Mesenchymal stem cell (in vitro differentiated cells and primary cell): ENCODE data around the gene PRSS22.

ENCODE experiments used
- DNase-seq: peaks from one replicate; pipeline ENCODE4 v3.0.0-alpha.2; 2013
- H2AFZ ChIP-seq: one replicate; pipeline ENCODE4 v1.6.1; 2013; ENCODE audit warnings: low read depth, mild to moderate bottlenecking, control low read depth, inconsistent platforms, low read length, moderate library complexity
- H2AK5ac ChIP-seq: 2 replicates; pipeline ENCODE4 v1.6.1; 2013; ENCODE audit warnings: low read length, moderate library complexity, mild to moderate bottlenecking, inconsistent platforms; ENCODE audit not compliant: severe bottlenecking
- H2BK120ac ChIP-seq: one replicate; pipeline ENCODE4 v1.6.1; 2013; ENCODE audit warnings: low read depth, mild to moderate bottlenecking, inconsistent platforms, low read length, moderate library complexity
- H2BK12ac ChIP-seq, 2 experiments: one replicate each; pipeline ENCODE4 v1.6.1; 2013; ENCODE audit warnings: inconsistent platforms in 2 of 2, low read length in 2 of 2, mild to moderate bottlenecking in 2 of 2, moderate library complexity in 2 of 2, control low read depth in 1 of 2
- H2BK15ac ChIP-seq: one replicate; pipeline ENCODE4 v1.6.1; 2013; ENCODE audit warnings: mild to moderate bottlenecking, low read depth, inconsistent platforms; ENCODE audit not compliant: poor library complexity, severe bottlenecking
- H2BK5ac ChIP-seq: 2 replicates; pipeline ENCODE4 v1.6.1; 2013; ENCODE audit warnings: low read depth, mild to moderate bottlenecking, low read length, control low read depth, inconsistent platforms; ENCODE audit not compliant: poor library complexity, severe bottlenecking
- H3K14ac ChIP-seq, 2 experiments: one replicate each; pipeline ENCODE4 v1.6.1; 2013; ENCODE audit warnings: inconsistent platforms in 2 of 2, low read length in 2 of 2, control low read depth in 1 of 2, mild to moderate bottlenecking in 1 of 2, moderate library complexity in 1 of 2
- H3K18ac ChIP-seq, 2 experiments: one replicate each; pipeline ENCODE4 v1.6.1; 2013; ENCODE audit warnings: inconsistent platforms in 2 of 2, low read length in 2 of 2, control low read depth in 1 of 2, low read depth in 1 of 2, mild to moderate bottlenecking in 1 of 2
- H3K23ac ChIP-seq, 2 experiments: one replicate each; pipeline ENCODE4 v1.6.1; 2013; ENCODE audit warnings: inconsistent platforms in 2 of 2, low read length in 2 of 2, mild to moderate bottlenecking in 2 of 2, moderate library complexity in 2 of 2, control low read depth in 1 of 2
- H3K27ac ChIP-seq: 2 replicates; pipeline ENCODE4 v1.5.1; 2013; ENCODE audit warnings: mild to moderate bottlenecking, moderate library complexity, low read length, control low read depth, inconsistent platforms; ENCODE audit not compliant: poor library complexity, severe bottlenecking
- H3K27me3 ChIP-seq, 2 experiments: 2 replicates each; pipeline versions ENCODE4 v1.6.1 to v1.7.0; 2013; ENCODE audit warnings: low read length in 2 of 2, mild to moderate bottlenecking in 2 of 2, moderate library complexity in 2 of 2, control low read depth in 1 of 2, inconsistent platforms in 1 of 2; ENCODE audit not compliant: control insufficient read depth in 1 of 2, insufficient read depth in 1 of 2
- H3K36me3 ChIP-seq, 2 experiments: 2 replicates each; pipeline versions ENCODE4 v1.6.1 to v1.7.0; 2013; ENCODE audit warnings: low read length in 2 of 2, control low read depth in 1 of 2, inconsistent platforms in 1 of 2, low read depth in 1 of 2, mild to moderate bottlenecking in 1 of 2; ENCODE audit not compliant: insufficient read depth in 2 of 2, control insufficient read depth in 1 of 2
- H3K4ac ChIP-seq, 2 experiments: one replicate each; pipeline ENCODE4 v1.6.1; 2013; ENCODE audit warnings: inconsistent platforms in 2 of 2, low read length in 2 of 2, mild to moderate bottlenecking in 2 of 2, moderate library complexity in 2 of 2, control low read depth in 1 of 2, low read depth in 1 of 2
- H3K4me1 ChIP-seq: 2 replicates; pipeline ENCODE4 v1.6.1; 2013; ENCODE audit warnings: low read depth, low read length, control low read depth; ENCODE audit not compliant: control insufficient read depth, insufficient read depth
- H3K4me2 ChIP-seq: 2 replicates; pipeline ENCODE4 v1.6.1; 2013; ENCODE audit warnings: low read length, mild to moderate bottlenecking, inconsistent platforms; ENCODE audit not compliant: poor library complexity, severe bottlenecking
- H3K4me3 ChIP-seq, 2 experiments: 2 replicates each; pipeline versions ENCODE4 v1.5.1 to v1.7.0; 2013; ENCODE audit warnings: low read length in 2 of 2, mild to moderate bottlenecking in 2 of 2, control low read depth in 1 of 2, low read depth in 1 of 2; ENCODE audit not compliant: insufficient read depth in 1 of 2
- H3K79me1 ChIP-seq: replicated peaks from 2 replicates; pipeline ENCODE4 v1.6.1; 2013; ENCODE audit warnings: mild to moderate bottlenecking, control low read depth, low read length, inconsistent platforms; ENCODE audit not compliant: poor library complexity, severe bottlenecking
- H3K9ac ChIP-seq: 2 replicates; pipeline ENCODE4 v1.7.0; 2013; ENCODE audit warnings: mild to moderate bottlenecking, low read length, moderate library complexity
- H3K9me3 ChIP-seq: 2 replicates; pipeline ENCODE4 v1.7.0; 2013; ENCODE audit warnings: mild to moderate bottlenecking, low read length; ENCODE audit not compliant: control insufficient read depth
- H4K8ac ChIP-seq: one replicate; pipeline ENCODE4 v1.6.1; 2013; ENCODE audit warnings: inconsistent platforms, mild to moderate bottlenecking, low read length, moderate library complexity
- H4K91ac ChIP-seq: one replicate; pipeline ENCODE4 v1.6.1; 2013; ENCODE audit warnings: mild to moderate bottlenecking, low read length, inconsistent platforms
- WGBS: methylation state at CpG from one replicate; pipeline ENCODE4 v1.1.7; 2013; ENCODE audit warnings: mixed read lengths; 5-methylcytosine and 5-hydroxymethylcytosine counted together

Gene PRSS22

GRCh38 chr16:2881783-2882649 is 24.0 kb upstream of the PRSS22 start:
- H4K8ac ChIP-seq: peak overlapping the region; percentile 74
- peaks cover 14% of the 10 kb centered on the region for H3K4me1 ChIP-seq
- H3K27me3 ChIP-seq: no peaks in the 10 kb centered on the region
- no peak overlapping the region for H2BK15ac ChIP-seq
- H2AK5ac ChIP-seq: no peak overlapping the region
- H3K27ac ChIP-seq: no peak overlapping the region
- H3K14ac ChIP-seq: peak overlapping the region in 1 of 2 experiments; percentile 75
- H4K91ac ChIP-seq: peak overlapping the region; percentile 57
- peaks cover 5% of the 10 kb centered on the region for H3K79me1 ChIP-seq
- DNase-seq: peak; percentile 40
- H3K4me2 ChIP-seq: peak overlapping the region; percentile 97
- peak overlapping the region; percentile 64 to 82 for H3K4me3 ChIP-seq
- H3K4ac ChIP-seq: peak overlapping the region in 1 of 2 experiments; percentile 82
- H2BK5ac ChIP-seq: no peak overlapping the region
- H2BK12ac ChIP-seq: peak overlapping the region in 1 of 2 experiments; percentile 31
- 19% methylated on average over 51 of the region's 52 CpGs for WGBS
- H3K9ac ChIP-seq: peak overlapping the region; percentile 94
- peak overlapping the region; percentile 93 for H2AFZ ChIP-seq
- peak overlapping the region; percentile 75 to 81 for H3K18ac ChIP-seq
- H2BK120ac ChIP-seq: peak overlapping the region; percentile 98
- no peaks in the 10 kb centered on the region for H3K9me3 ChIP-seq
- H3K36me3 ChIP-seq: peaks cover 0 to 3% of the 10 kb centered on the region in 2 experiments
- no peak overlapping the region for H3K23ac ChIP-seq

- Histone ChIP-seq H2AK5ac (no peak overlapping the region), H3K9ac (no peak overlapping the region), H2BK5ac (no peak overlapping the region), H3K18ac (no peak overlapping the region), H3K4me1 (peaks cover 14% of the 10 kb centered on the region), H3K36me3 (peaks cover 0 to 3% of the 10 kb centered on the region in 2 experiments), H3K23ac (no peak overlapping the region), H3K4me3 (no peak overlapping the region), H3K4ac (no peak overlapping the region), H3K27ac (no peak overlapping the region), H3K9me3 (no peaks in the 10 kb centered on the region), H4K91ac (no peak overlapping the region), H3K14ac (no peak overlapping the region), H3K79me1 (peaks cover 3% of the 10 kb centered on the region), H2AFZ (no peak overlapping the region), H4K8ac (no peak overlapping the region), H3K27me3 (no peaks in the 10 kb centered on the region), H2BK15ac (no peak overlapping the region), H3K4me2 (no peak overlapping the region), H2BK12ac (no peak overlapping the region), H2BK120ac (no peak overlapping the region)
- WGBS: 65% methylated on average over 6 of the region's 6 CpGs
- DNase-seq: no peak
Measured at GRCh38 chr16:2879854-2880508, 22.0 kb upstream of the PRSS22 start.

GRCh38 chr16:2874912-2875362 is 17.0 kb upstream of the PRSS22 start:
- no peak overlapping the region for H3K4me3 ChIP-seq
- no peak overlapping the region for H2AFZ ChIP-seq
- no peak overlapping the region for H2BK15ac ChIP-seq
- peak overlapping the region; percentile 70 for H3K9ac ChIP-seq
- H3K4me1 ChIP-seq: peaks cover 2% of the 10 kb centered on the region
- H3K23ac ChIP-seq: no peak overlapping the region
- H2BK120ac ChIP-seq: no peak overlapping the region
- H3K79me1 ChIP-seq: no peaks in the 10 kb centered on the region
- H3K4ac ChIP-seq: no peak overlapping the region
- H3K27me3 ChIP-seq: peaks cover 0 to 7% of the 10 kb centered on the region in 2 experiments
- no peak overlapping the region for H3K4me2 ChIP-seq
- H3K14ac ChIP-seq: no peak overlapping the region
- no peak overlapping the region for H2BK5ac ChIP-seq
- H3K9me3 ChIP-seq: no peaks in the 10 kb centered on the region
- no peak overlapping the region for H4K91ac ChIP-seq
- no peak overlapping the region for H2AK5ac ChIP-seq
- H3K27ac ChIP-seq: no peak overlapping the region
- H3K18ac ChIP-seq: no peak overlapping the region
- WGBS: 33% methylated on average over 11 of the region's 25 CpGs
- no peak overlapping the region for H2BK12ac ChIP-seq
- peak; percentile 72 for DNase-seq
- no peaks in the 10 kb centered on the region for H3K36me3 ChIP-seq
- no peak overlapping the region for H4K8ac ChIP-seq
